Measurements from ENCODE around the gene AFAP1. TPM values are rescaled to one million over a fixed set of nuclear protein-coding genes. Genes with fewer than 3 reads are reported as not detected.

Gene AFAP1
- total and polyA plus RNA-seq, 2 of the 8 experiments (the other 6 are each of a cell fraction or from before 2014, with no cell fraction given): 3.6 to 18.2 TPM

DNA sequence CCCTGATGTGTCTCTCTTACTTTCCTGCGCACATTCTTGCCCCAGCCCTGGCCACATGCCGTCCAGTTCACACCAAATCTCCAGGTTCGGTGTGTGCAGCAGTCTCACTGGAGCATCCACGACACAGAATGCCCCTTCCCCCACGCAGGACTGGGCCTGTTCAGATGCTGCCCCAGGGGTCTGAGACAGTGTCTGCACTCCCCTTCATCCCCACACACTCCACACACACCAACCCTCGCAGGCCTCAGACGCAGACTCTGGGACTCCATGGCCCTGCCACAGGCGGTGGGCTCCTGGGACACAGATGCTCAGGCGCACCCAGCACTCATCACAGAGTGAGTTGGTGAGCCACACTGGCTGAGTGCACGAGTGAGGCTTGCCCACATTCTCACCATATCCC is 83.9 kb downstream of the AFAP1 start (continued):
- TF ChIP-seq RAD21 (IDR thresholded peaks at IDR 0.05 in 1 of 2, conservative IDR thresholded peaks at IDR 0.05 in 1 of 2; ENCODE audit: low read depth in 2 of 2, low read length in 2 of 2) (no peak), TCF12 (IDR thresholded peaks at IDR 0.05; ENCODE audit: low read depth, low read length) (no peak), BACH1 (IDR thresholded peaks at IDR 0.05; ENCODE audit: low read length) (no peak), PHF8 (conservative IDR thresholded peaks at IDR 0.05; ENCODE audit: low read depth, low read length) (no peak), CHD7 (IDR thresholded peaks at IDR 0.05; ENCODE audit: insufficient replicate concordance, low read length) (no peak), HDAC2 (IDR thresholded peaks at IDR 0.05; ENCODE audit: borderline replicate concordance in 1 of 2, low read depth in 2 of 2, low read length in 2 of 2) (no peak), JUND (IDR thresholded peaks at IDR 0.05; ENCODE audit: low read length) (no peak)

All from H1 (cell line).